GM19193 (cell line): ENCODE data around the gene IFRD1.

Experiments used
- POLR2A ChIP-seq: IDR thresholded peaks from 4 replicates; pipeline ENCODE4 v1.6.1; 2011; ENCODE audit not compliant: insufficient read depth, insufficient read length; ENCODE audit errors: extremely low read depth

IFRD1 gene

DNA sequence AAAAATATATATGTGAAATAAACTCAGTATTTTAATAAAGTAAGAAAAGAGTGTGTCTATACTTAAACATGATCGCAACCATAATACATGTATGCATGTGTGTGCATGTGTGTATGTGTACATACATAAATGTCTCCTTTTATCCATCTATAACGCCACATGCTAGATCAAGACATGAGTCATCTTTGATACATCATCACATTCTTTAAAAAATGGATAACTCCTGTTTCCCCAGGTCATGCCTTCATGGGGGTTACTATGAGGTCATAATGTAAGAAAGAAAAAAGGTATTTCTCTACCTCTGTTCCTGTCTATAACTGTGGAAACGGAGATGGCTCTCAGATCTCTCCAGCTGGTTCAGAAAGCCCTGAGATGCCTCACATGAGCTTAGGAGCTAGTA lies 71.7 kb downstream of the IFRD1 start:
- TF ChIP-seq POLR2A: no peak

DNA sequence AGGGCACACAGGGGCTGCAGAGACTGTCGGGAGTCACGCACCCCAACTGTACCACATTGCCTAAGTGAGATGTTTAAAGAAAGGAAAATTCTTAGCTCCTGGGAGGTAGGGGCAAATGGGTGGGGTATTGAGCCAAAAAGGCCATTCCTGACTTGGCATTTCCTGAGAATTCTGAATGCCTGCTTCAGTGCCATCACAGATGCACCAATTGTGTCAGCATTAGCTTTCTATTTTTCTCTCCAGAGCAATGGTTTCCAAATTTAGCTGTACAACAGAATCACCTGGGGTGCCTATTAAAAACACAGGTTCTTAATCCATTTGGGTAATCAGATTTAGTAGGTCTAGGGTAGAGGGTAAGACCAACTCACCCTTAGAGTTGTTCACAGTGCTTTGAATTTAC lies 73.6 kb downstream of the IFRD1 start:
- TF ChIP-seq POLR2A: no peak
